Astrocyte of the cerebellum (primary cell): ENCODE measurements around the gene NDE1.

Experiments
- DNase-seq: peaks from one replicate; pipeline ENCODE4 v3.0.0-alpha.2; 2011; ENCODE audit warnings: low read depth
- H3K4me3 ChIP-seq: 2 replicates; pipeline ENCODE4 v1.5.1; 2011; ENCODE audit warnings: mild to moderate bottlenecking, low read depth, low read length, moderate library complexity
- in situ Hi-C: cut with HindIII; loops from 2 replicates; pipeline ENCODE4 v1.10.0; 2017; ENCODE audit warnings: low sequenced_read_pairs
- TF ChIP-seq, protein P1 (sequence below): IDR thresholded peaks from 2 replicates; pipeline ENCODE4 v1.5.1; 2012; ENCODE audit warnings: low read length, low read depth, moderate library complexity, mild to moderate bottlenecking; ENCODE audit errors: missing control alignments

The NDE1 gene

DNA sequence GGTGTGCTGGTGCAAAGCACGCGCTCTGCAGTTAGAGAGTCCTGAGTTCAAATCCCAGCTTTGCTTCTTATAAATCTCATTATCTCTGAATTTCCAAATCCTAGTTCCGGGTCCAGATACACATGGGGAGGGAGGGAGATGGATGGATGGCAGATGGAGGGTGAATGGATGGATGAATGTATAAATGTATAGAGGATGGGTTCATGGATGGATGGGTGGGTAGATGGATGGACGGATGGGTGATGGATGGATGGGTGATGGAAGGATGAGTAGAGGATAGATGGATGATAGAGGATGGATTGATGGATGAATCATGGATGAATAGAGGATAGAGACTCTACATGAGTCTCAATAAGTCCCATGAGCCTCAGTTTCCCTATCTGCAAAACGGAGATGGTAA, 116.9 kb downstream of the NDE1 start:
- in situ Hi-C loops: no loop called here
- no peak overlapping the region for H3K4me3 ChIP-seq
- TF ChIP-seq, protein P1, sequence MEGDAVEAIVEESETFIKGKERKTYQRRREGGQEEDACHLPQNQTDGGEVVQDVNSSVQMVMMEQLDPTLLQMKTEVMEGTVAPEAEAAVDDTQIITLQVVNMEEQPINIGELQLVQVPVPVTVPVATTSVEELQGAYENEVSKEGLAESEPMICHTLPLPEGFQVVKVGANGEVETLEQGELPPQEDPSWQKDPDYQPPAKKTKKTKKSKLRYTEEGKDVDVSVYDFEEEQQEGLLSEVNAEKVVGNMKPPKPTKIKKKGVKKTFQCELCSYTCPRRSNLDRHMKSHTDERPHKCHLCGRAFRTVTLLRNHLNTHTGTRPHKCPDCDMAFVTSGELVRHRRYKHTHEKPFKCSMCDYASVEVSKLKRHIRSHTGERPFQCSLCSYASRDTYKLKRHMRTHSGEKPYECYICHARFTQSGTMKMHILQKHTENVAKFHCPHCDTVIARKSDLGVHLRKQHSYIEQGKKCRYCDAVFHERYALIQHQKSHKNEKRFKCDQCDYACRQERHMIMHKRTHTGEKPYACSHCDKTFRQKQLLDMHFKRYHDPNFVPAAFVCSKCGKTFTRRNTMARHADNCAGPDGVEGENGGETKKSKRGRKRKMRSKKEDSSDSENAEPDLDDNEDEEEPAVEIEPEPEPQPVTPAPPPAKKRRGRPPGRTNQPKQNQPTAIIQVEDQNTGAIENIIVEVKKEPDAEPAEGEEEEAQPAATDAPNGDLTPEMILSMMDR: no peak
- DNase-seq: no peak

DNA sequence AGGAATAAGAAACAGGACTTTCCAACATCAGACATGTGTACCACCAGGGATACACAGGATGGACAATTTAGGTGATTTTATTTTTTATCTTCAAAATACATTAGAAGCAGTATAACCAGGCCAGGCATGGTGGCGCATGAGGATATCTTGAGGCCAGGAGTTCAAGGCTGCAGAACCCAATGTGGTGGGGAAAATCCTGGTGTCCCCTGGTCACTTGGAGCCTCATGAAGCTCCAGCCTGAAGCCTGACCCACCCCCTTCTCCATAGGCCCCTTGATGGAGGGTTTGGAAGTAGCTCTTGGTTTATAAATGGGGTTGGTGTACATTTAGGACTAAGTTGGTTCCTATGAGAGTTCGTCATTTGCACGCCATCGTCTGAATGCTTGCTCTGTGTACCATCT, 118.2 kb downstream of the NDE1 start:
- no peak for DNase-seq
- TF ChIP-seq, protein P1: no peak
- in situ Hi-C loops: no loop called here
- no peak overlapping the region for H3K4me3 ChIP-seq

DNA sequence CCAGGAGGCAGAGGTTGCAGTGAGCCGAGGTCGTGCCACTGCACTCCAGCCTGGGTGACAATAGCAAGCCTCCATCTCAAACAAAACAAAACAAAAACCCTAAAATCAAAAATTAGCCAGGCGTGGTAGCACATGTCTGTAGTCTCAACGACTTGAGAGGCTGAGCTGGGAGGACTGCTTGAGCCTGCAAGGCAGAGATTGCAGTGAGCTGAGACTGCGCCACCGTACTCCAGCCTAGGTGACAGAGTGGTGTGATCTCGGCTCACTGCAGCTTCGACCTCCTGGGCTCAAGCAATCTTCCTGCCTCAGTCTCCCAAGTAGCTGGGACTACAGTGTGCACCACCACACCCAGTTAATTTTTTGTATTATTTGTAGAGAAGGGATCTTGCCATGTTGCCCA, 119.2 kb downstream of the NDE1 start:
- TF ChIP-seq, protein P1: no peak
- no peak overlapping the region for H3K4me3 ChIP-seq
- in situ Hi-C loops: no loop called here
- DNase-seq: no peak

DNA sequence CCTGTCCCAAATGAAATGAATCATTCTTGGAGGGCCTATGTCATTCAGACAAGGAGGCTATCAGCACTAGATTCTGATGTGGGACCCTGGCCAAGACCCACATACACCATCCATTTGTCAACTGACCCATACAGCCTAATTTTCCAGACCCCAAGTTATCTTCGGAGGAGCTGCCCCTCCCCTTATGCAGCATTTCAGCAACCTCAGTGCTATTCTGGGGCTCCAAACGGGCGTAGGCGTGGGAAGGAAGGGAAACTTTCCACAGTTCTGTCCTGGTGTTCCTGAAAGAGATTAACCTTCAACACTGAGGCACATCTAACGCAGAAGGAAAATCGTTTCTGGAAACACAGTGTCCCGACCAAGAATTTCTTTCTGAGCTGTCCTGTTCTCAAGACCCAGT, 120.1 kb downstream of the NDE1 start:
- TF ChIP-seq, protein P1: no peak
- no peak for DNase-seq
- in situ Hi-C loops: no loop called here
- no peak overlapping the region for H3K4me3 ChIP-seq

DNA sequence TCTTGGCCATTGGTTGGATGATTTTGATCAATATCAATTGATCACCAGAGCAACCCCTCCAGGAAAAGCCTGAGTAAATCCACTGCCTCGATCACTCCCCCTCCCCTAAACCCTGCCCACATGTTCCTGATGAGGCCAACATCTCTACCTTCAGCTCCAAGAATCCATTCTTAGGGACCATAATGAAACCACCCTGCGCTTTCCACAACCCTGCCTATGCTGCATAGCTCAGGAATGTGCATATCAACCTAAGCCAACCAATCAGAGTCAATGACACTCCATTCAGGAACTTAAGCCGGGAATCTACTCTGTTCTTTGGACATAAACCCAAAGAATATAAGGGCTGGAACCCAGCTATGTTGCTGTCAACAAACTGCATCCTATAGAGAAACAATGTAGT, 120.5 kb downstream of the NDE1 start:
- in situ Hi-C loops: no loop called here
- TF ChIP-seq, protein P1: no peak
- DNase-seq: no peak
- no peak overlapping the region for H3K4me3 ChIP-seq

DNA sequence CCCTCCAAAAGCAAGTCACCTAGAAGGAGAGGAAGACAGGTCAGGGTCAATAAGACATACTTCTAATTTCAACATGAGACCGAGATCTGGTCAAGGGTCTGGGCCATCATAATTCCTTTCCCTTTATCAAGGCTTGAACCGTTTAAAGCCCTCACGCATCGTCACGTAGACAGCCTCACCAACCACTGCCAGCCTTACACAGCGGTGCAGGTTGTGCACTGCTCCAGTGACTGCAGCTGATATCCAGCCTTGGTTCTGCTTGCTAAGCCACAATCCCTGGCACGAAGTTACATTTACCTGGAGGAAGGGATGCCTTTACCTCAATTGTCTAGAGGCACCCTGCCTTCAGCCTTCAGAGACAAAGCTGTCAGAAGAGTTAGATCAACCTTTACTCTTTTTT, 121.6 kb downstream of the NDE1 start:
- no peak overlapping the region for H3K4me3 ChIP-seq
- no peak for DNase-seq
- in situ Hi-C loops: no loop called here
- TF ChIP-seq, protein P1: no peak

DNA sequence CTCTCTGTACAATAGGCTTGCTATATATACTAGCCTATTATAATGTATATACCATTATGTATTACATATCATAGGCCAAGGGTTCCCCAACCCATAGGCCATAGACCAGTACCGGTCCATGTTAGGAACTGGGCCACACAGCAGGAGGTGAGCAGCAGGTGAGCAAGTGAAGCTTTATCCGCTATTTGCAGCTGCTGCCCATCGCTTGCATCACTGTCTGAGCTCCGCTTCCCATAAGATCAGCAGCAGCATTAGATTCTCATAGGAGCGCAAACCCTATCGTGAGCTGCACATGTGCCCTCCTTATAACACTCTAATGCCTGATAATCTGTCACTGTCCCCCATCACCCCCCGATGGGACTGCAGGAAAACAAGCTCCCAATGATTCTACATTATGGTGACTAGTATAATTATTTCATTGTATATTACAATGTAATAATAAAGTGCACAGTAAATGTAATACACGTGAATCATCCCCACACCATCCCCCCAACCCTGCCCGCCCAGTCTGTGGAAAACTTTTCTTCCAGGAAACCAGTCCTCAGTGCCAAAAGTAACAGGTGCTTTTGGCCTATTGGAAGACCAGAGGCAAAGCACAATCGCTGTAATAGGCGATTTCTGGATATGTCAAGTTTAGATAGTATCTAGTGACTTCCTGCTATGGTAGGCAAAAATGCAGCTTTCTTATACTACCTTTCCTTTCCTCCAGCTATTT, 122.7 kb downstream of the NDE1 start:
- TF ChIP-seq, protein P1: no peak
- no peak for DNase-seq
- H3K4me3 ChIP-seq: no peak overlapping the region
- in situ Hi-C loops: no loop called here
